Measurements from ENCODE around the gene CYP2C8.
"Not testable (repeated sequence)": the region's sequence is repeated elsewhere in the genome, so short reads cannot be mapped to it uniquely, and the experiment has no call there.

The CYP2C8 gene

DNA sequence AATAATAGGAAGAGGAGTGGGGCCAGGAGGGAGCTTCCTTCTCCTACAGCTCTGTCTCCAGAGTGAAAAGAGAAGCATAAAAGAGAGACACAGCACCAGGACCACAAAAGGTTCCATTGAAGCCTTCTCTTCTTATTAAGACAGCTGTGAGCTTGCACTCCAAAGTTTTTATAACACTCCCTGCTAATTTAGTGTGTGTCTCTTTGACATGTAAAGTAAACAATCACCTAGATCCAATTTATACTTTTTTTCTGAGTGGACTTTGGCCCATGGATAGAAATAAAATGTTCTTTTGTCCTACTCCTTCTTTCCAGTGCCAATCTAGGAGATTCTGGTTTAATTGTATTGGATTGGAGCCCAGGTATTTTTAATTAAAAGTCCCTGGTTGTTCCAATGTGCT, at the start of gene CYP2C8:
Gene CYP2C8 (minus strand): TSS at position 212 of the 400 bp plus-strand sequence. CDS start 95 bp downstream, at position 117.
- DNase-seq: no peak

- DNase-seq: no peak
Measured at GRCh38 chr10:95116869-95117269, 47.6 kb upstream of the CYP2C8 start.

DNA sequence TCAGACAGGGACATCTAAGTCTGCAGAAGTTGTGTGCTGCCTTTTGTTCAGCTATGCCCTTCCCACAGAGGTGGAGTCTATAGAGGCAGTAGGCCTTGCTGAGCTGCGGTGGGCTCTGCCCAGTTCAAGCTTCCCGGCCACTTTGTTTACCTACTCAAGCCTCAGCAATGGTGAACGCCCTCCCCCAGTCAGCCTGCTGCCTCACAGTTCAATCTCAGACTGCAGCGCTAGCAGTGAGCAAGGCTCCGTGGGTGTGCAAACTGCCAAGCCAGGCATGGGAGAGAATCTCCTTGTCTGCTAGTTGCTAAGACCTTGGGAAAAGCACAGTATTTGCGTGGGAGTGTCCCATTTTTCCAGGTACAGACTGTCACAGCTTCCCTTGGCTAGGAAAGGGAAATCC, 41.5 kb upstream of the CYP2C8 start:
- not testable (repeated sequence) for DNase-seq

DNA sequence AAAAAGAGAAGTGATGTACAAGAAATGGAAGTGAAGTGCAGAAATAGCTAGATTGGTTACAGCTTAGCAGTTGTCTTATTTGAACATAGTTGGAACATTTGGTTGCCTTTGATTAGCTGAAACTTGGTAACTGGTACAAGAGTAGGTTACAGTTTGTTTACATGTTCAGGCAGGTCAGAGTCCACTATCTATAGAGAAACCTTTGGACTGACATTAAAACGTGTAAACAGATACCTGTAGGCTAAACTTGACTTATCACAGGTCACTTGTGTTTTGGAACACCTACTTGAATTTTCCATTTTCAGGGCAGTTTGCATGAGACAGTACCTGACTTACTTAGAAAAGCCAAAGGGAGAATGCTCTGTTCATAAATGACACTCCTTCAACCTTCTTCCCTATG, 28.5 kb upstream of the CYP2C8 start:
- no peak for DNase-seq

DNA sequence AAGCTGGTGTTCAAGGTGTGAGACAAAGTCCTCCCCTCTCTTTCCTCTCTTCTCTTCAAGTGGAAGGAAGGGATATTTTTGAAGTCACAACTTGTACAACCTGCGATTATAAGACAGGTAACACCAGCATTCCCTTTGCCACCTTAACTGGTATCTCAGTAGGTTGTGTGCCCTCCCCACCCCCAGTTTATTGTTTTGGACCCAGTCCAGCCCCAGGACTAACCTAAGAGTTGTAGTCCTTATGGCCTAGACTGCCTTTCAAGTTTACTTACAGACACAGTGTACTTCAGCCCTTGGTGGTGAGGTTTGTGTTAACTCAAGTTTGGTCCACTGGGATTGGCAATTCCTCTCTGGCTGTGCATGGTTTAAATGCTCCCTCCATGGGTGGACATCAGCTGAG, 26.8 kb upstream of the CYP2C8 start:
- DNase-seq: no peak

GRCh38 chr10:95079626-95080025, 10.3 kb upstream of the CYP2C8 start:
- DNase-seq: not testable (repeated sequence)

DNA sequence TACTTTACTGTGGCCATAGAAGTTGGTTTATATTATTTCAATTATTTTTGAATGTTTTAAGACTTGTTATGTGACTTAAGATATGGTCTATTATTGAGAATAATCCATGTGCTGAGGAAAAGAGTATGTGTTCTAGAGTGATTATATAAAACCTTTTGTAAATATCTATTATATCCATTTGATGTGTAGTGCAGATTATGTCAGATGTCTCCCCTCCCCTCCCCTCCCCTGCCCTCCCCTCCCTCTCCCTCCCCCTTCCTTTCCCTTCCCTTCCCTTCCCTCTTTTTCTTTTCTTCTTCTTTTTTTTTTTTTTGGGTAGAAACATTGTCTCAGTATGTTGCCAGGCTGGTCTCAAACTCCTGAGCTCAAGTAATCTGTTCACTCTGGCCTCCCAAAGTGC, 8.3 kb upstream of the CYP2C8 start:
- DNase-seq: no peak

GRCh38 chr10:95071107-95071660, 1.9 kb upstream of the CYP2C8 start:
- DNase-seq: no peak

DNA sequence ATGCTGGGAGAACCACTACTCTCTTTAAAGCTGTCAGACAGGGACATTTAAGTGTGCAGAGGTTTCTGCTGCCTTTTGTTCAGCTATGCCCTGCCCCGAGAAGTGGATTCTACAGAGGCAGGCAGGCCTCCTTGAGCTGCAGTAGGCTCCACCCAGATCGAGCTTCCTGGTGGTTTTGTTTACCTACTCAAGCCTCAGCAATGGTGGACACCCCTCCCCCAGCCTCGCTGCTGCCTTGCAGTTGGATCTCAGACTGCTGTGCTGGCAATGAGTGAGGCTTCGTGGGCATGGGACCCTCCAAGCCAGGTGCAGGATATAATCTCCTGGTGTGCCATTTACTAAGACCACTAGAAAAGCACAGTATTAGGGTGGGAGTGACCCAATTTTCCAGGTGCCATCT, 5.2 kb downstream of the CYP2C8 start:
- DNase-seq: not testable (repeated sequence)

- DNase-seq: no peak
Measured at GRCh38 chr10:95056744-95057363, 12.4 kb downstream of the CYP2C8 start.

DNA sequence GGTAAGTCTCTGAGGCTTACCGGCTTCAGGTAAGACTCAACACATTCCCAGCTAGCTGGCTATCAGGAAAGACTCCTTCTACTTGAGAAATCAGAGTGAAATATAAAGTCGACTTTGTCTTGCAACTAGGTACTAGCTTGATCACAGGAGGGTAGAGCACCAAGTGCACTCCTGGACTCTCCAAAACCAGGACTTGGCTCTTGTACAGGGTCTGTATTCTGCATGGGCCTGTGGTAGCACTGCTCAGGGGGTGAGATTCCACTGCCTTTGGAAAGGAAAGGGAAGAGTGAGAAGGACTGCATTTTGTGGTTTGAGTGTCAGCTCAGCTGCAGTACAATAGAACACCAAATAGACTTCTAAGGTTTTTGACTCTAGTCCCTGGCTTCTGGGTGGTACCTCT, 19.4 kb downstream of the CYP2C8 start:
- DNase-seq: no peak

DNA sequence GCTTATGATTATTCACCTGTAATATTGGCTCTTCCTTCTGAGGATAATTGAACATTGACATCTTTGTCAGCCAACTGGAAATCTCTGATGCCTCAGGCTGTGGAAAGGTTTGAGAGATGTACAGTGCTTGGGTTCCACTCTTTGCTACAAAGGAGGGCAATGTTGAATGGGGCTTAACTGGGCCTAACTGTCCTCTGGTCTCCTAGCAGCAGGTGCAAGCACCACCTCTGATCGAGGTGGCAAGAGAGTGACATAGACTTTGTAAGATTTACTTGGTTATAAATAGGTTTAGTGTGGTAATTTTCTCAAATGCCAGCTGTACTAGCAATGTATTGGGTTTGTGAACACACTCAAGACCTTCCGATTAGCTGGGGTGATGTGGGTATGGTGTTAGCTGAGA, 21.1 kb downstream of the CYP2C8 start:
- no peak for DNase-seq

DNA sequence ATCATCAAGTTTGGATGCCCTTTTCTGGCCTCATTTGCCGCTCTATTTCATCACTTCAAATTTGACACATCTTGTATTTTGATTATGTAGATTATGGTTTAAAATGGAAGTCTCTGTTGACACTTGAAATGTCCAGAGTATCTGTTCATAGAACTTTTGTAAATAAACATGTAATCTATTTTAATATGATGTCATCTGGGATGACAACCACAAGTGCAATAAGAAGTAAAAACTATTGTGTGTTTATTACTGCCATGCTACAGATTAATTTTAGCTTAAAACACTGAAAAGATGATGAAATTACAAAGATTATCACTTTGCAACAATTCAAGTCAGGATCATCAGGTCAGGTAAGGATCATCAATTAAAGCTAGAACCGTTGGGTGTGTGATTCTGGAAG, 30.0 kb downstream of the CYP2C8 start:
- no peak for DNase-seq

- DNase-seq: no peak
Measured at GRCh38 chr10:95035332-95036295, 33.7 kb downstream of the CYP2C8 start.

DNA sequence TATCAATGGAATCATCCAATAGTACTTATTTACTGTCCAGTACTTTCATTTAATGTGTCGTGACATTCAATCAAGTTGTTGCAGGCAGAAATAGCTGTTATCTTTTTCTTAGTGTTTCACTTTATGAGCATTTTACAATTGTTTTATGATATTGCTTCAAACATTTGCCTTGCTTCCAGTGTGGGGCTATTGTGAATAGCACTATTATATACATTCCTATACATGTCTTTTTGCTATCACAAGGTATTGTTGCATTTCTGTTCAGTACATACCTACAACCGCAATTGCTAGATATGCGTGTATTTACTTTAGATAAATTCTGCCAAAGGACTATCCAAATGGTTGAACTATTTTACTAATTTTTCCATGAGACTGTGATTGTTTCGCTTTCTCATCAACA, 34.9 kb downstream of the CYP2C8 start:
- no peak for DNase-seq

- no peak for DNase-seq
Measured at GRCh38 chr10:95031656-95032055, 37.6 kb downstream of the CYP2C8 start.

DNA sequence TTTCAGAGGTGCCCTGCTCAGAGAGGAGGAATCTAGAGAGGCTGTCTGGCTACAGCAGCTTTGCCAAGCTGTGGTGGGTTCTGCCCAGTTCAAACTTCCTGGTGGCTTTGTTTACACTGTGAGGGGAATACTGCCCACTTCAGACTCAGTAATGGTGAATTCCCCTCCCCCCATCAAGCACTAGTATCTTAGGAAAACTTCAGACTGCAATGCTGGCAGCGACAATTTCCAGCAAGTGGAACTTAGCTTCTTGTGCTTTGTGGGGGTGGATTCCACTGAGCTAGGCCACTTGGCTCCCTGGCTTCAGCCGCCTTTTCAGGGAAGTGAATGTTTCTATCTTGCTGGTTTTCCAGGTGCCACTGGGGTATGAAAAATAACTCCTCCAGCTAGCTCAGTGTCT, 42.8 kb downstream of the CYP2C8 start:
- no peak for DNase-seq

DNA sequence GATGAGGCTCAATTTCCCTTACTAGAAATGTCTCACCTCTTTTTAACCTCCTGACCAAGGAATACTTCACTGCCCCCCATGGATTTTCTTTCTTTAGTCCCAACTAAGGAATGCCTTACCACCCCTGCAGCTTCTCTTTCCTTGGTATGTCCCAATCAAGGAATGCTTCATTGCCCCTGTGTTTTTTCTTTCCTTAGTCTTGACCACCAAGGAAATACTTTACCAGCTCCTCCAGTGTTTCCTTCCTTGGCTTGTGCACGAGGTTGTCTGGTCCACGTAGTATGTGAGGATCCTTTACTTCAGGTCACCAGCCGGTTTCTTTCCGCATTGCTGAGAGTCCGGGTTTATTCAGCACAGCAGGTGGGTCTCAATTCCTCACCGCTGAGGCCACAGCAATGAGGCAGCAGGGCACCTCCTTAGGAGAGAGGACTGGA, 71.5 kb downstream of the CYP2C8 start:
- DNase-seq: no peak

GRCh38 chr10:94992811-94993210, 76.5 kb downstream of the CYP2C8 start:
- DNase-seq: peak; percentile 92

GRCh38 chr10:94991243-94991888, 77.9 kb downstream of the CYP2C8 start:
- DNase-seq: peak; percentile 45

GRCh38 chr10:94989192-94989591, 80.1 kb downstream of the CYP2C8 start:
- DNase-seq: no peak
